ENCODE data around the gene CORO1A. TPM values are rescaled to one million over a fixed set of nuclear protein-coding genes. Genes with fewer than 3 reads are reported as not detected.

Gene CORO1A
- total and polyA plus RNA-seq, 7 experiments from 2014 or later, result 609 to 1,666 (median 882) TPM

DNA sequence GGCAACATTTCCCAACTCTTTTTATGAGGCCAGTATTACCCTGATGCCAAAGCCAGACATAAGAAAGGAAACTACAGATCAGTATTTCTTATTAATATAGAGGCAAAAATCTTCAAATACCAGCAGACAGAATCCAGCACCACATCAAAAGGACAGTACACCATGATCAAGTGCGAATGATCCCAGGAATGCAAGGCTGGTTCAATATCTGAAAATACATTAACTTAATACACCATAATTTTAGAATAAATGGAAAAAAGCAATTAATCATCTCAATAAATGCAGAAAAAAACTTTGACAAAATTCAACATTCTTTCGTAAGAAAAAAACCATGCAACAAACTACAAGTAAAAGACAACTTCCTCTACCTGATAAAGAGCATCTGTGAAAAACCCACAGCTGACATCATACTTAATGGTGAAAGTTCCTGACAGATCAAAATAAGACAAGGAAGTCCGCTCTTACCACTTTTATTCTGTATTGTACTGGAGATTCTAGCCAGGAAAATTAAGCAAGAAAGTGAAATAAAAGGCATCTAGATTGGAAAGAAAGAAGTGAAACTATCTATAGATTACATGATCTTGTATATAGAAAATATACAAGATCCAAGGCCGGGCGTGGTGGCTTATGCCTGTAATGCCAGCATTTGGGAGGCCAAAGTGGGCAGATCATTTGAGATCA lies 34.0 kb upstream of the CORO1A start:
- no peak overlapping the region for H3K27ac Mint-ChIP-seq
- Histone ChIP-seq H3K4me3 (ENCODE audit: low read length) (no peak overlapping the region), H3K27me3 (ENCODE audit: control insufficient read depth in 2 of 2, insufficient read depth in 2 of 2, low read length in 2 of 2) (peaks cover 0 to 4% of the 10 kb centered on the region in 2 donors), H3K4me1 (ENCODE audit: control insufficient read depth in 2 of 2, insufficient read depth in 2 of 2, low read length in 2 of 2) (no peaks in the 10 kb centered on the region), H3K36me3 (ENCODE audit: control insufficient read depth in 2 of 3, insufficient read depth in 3 of 3, low read length in 3 of 3) (no peaks in the 10 kb centered on the region), H3K9me3 (ENCODE audit: control insufficient read depth in 2 of 3, low read length in 3 of 3) (peaks cover 0 to 8% (median 6%) of the 10 kb centered on the region in 3 experiments), H3K27ac (ENCODE audit: low read depth, low read length) (no peak overlapping the region)
- H3K36me3 Mint-ChIP-seq, result peaks cover 3 to 7% (median 3%) of the 10 kb centered on the region in 5 donors
- POLR2A ChIA-PET, result interaction anchor here (0.6 to 1.0 kb wide), 2 partner anchors 37 to 1325 kb away, joined by 3 read pairs; no protein-coding TSS in a partner anchor
- DNase-seq, result no peak
- peak; percentile 45 for ATAC-seq
- peaks cover 0 to 19% (median 6%) of the 10 kb centered on the region in 11 donors for H3K9me3 Mint-ChIP-seq
- peaks cover 0 to 6% (median 4%) of the 10 kb centered on the region in 7 donors for H3K4me1 Mint-ChIP-seq
- CTCF ChIA-PET, result no interaction called here
- intact Hi-C loops (cut with micrococcal nuclease), result no loop called here
- peak overlapping the region in 1 of 10 donors; percentile 34 for H3K4me3 Mint-ChIP-seq
- peaks cover 0 to 4% (median 0%) of the 10 kb centered on the region in 5 donors for H3K27me3 Mint-ChIP-seq

DNA sequence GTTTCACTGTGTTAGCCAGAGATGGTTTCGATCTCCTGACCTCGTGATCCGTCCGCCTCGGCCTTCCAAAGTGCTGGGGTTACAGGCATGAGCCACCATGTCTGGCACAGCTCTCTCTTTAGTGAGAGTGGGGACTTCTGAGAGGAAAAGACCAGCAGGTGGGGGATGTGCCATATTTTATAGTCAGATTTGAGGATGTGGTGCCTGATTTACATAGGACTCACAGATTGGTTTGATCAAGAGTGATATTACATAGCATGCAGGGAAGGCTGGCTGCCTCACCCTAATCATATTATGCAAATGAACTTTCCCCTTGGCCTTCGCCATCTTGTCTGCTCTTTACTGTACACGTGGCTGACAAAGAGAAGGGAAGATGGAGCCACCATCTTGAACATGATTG lies 32.3 kb upstream of the CORO1A start:
- peaks cover 0 to 8% (median 6%) of the 10 kb centered on the region in 3 experiments for H3K9me3 ChIP-seq (ENCODE audit: control insufficient read depth in 2 of 3, low read length in 3 of 3)
- H3K4me3 ChIP-seq (ENCODE audit: low read length), result no peak overlapping the region
- DNase-seq, result no peak
- Mint-ChIP-seq H3K36me3 (peaks cover 3 to 7% (median 3%) of the 10 kb centered on the region in 5 donors), H3K27ac (no peak overlapping the region), H3K27me3 (peaks cover 0 to 4% (median 0%) of the 10 kb centered on the region in 5 donors), H3K9me3 (peaks cover 0 to 19% (median 6%) of the 10 kb centered on the region in 11 donors), H3K4me1 (peaks cover 0 to 2% (median 0%) of the 10 kb centered on the region in 7 donors), H3K4me3 (no peak overlapping the region)
- H3K4me1 ChIP-seq (ENCODE audit: control insufficient read depth in 2 of 2, insufficient read depth in 2 of 2, low read length in 2 of 2), result no peaks in the 10 kb centered on the region
- intact Hi-C loops (cut with micrococcal nuclease), result no loop called here
- ATAC-seq, result no peak
- ChIA-PET CTCF (no interaction called here), POLR2A (interaction anchor here (0.8 to 1.2 kb wide), 4 partner anchors 9 to 359 kb away, joined by 3 to 4 read pairs (median 3); no protein-coding TSS in a partner anchor)
- no peaks in the 10 kb centered on the region for H3K36me3 ChIP-seq (ENCODE audit: control insufficient read depth in 2 of 3, insufficient read depth in 3 of 3, low read length in 3 of 3)
- H3K27ac ChIP-seq (ENCODE audit: low read depth, low read length), result no peak overlapping the region
- peaks cover 0 to 4% of the 10 kb centered on the region in 2 donors for H3K27me3 ChIP-seq (ENCODE audit: control insufficient read depth in 2 of 2, insufficient read depth in 2 of 2, low read length in 2 of 2)

DNA sequence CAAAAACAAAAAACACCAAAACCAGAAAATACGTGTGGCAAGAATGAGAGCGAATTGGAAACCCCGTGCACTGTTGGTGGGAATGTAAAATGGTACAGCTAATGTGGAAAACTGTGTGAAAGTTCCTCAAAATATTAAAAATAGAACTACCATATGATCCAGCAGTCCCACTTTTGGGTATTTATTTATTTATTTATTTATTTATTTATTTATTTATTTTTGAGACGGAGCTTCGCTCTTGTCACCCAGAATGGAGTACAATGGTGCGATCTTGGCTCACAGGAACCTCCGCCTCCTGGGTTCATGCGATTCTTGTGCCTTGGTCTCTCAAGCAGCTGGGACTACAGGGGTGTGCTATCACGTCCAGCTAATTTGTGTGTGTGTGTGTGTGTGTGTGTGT lies 30.9 kb upstream of the CORO1A start:
- Histone ChIP-seq H3K36me3 (ENCODE audit: control insufficient read depth in 2 of 3, insufficient read depth in 3 of 3, low read length in 3 of 3) (no peaks in the 10 kb centered on the region), H3K4me1 (ENCODE audit: control insufficient read depth in 2 of 2, insufficient read depth in 2 of 2, low read length in 2 of 2) (no peaks in the 10 kb centered on the region), H3K4me3 (ENCODE audit: low read length) (no peak overlapping the region), H3K9me3 (ENCODE audit: control insufficient read depth in 2 of 3, low read length in 3 of 3) (peaks cover 0 to 8% (median 6%) of the 10 kb centered on the region in 3 experiments), H3K27ac (ENCODE audit: low read depth, low read length) (no peak overlapping the region), H3K27me3 (ENCODE audit: control insufficient read depth in 2 of 2, insufficient read depth in 2 of 2, low read length in 2 of 2) (peaks cover 0 to 4% of the 10 kb centered on the region in 2 donors)
- ChIA-PET POLR2A (interaction anchor here (0.6 to 1.2 kb wide), 3 partner anchors 8 to 62 kb away, joined by 3 to 5 read pairs (median 4); no protein-coding TSS in a partner anchor), CTCF (no interaction called here)
- Mint-ChIP-seq H3K36me3 (peaks cover 3 to 7% (median 3%) of the 10 kb centered on the region in 5 donors), H3K4me3 (no peak overlapping the region), H3K9me3 (peaks cover 0 to 19% (median 6%) of the 10 kb centered on the region in 11 donors), H3K27ac (no peak overlapping the region), H3K27me3 (peaks cover 0 to 6% (median 0%) of the 10 kb centered on the region in 5 donors), H3K4me1 (peaks cover 0 to 2% (median 0%) of the 10 kb centered on the region in 7 donors)
- no peak for DNase-seq
- ATAC-seq, result no peak
- intact Hi-C loops (cut with micrococcal nuclease), result no loop called here

DNA sequence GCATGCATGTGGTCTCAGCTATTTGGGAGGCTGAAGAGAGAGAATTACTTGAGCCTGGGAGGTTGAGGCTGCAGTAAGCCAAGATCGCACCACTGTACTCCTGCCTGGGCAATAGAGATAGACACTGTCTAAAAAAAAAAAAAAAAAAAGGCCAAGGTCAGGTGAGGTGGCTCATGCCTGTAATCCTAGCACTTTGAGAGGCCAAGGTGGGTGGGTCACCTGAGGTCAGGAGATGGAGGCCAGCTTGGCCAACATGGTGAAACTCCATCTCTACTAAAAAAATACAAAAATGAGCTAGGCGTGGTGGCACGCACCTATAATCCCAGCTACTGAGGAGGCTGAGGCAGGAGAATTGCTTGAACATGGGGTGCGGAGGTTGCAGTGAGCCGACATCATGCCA lies 28.2 kb upstream of the CORO1A start:
- H3K4me1 ChIP-seq (ENCODE audit: control insufficient read depth in 2 of 2, insufficient read depth in 2 of 2, low read length in 2 of 2), result no peaks in the 10 kb centered on the region
- H3K27ac ChIP-seq (ENCODE audit: low read depth, low read length), result no peak overlapping the region
- peaks cover 0 to 6% (median 0%) of the 10 kb centered on the region in 5 donors for H3K27me3 Mint-ChIP-seq
- no peak overlapping the region for H3K27ac Mint-ChIP-seq
- intact Hi-C loops (cut with micrococcal nuclease), result no loop called here
- no peaks in the 10 kb centered on the region for H3K27me3 ChIP-seq (ENCODE audit: control insufficient read depth in 2 of 2, insufficient read depth in 2 of 2, low read length in 2 of 2)
- no peaks in the 10 kb centered on the region for H3K9me3 ChIP-seq (ENCODE audit: control insufficient read depth in 2 of 3, low read length in 3 of 3)
- no peak overlapping the region for H3K4me3 ChIP-seq (ENCODE audit: low read length)
- peaks cover 0 to 4% (median 0%) of the 10 kb centered on the region in 5 donors for H3K36me3 Mint-ChIP-seq
- H3K9me3 Mint-ChIP-seq, result peaks cover 0 to 7% (median 0%) of the 10 kb centered on the region in 11 donors
- H3K4me3 Mint-ChIP-seq, result no peak overlapping the region
- POLR2A ChIA-PET, result interaction anchor here (0.6 to 0.7 kb wide), 2 partner anchors 24 to 257 kb away, joined by 3 read pairs; no protein-coding TSS in a partner anchor
- peaks cover 0 to 3% (median 0%) of the 10 kb centered on the region in 7 donors for H3K4me1 Mint-ChIP-seq
- no peaks in the 10 kb centered on the region for H3K36me3 ChIP-seq (ENCODE audit: control insufficient read depth in 2 of 3, insufficient read depth in 3 of 3, low read length in 3 of 3)
- no peak for DNase-seq
- CTCF ChIA-PET, result interaction anchor here (0.6 kb wide), 1 partner anchor 75 kb away, joined by 4 read pairs; no protein-coding TSS in a partner anchor
- no peak for ATAC-seq

- H3K4me3 Mint-ChIP-seq, result no peak overlapping the region
- Histone ChIP-seq H3K27me3 (ENCODE audit: control insufficient read depth in 2 of 2, insufficient read depth in 2 of 2, low read length in 2 of 2) (no peaks in the 10 kb centered on the region), H3K4me3 (ENCODE audit: low read length) (no peak overlapping the region), H3K9me3 (ENCODE audit: control insufficient read depth in 2 of 3, low read length in 3 of 3) (no peaks in the 10 kb centered on the region), H3K36me3 (ENCODE audit: control insufficient read depth in 2 of 3, insufficient read depth in 3 of 3, low read length in 3 of 3) (no peaks in the 10 kb centered on the region), H3K27ac (ENCODE audit: low read depth, low read length) (no peak overlapping the region), H3K4me1 (ENCODE audit: control insufficient read depth in 2 of 2, insufficient read depth in 2 of 2, low read length in 2 of 2) (no peaks in the 10 kb centered on the region)
- CTCF ChIA-PET, result no interaction called here
- peaks cover 0 to 2% (median 0%) of the 10 kb centered on the region in 5 donors for H3K36me3 Mint-ChIP-seq
- DNase-seq (no peak), ATAC-seq (no peak)
- H3K4me1 Mint-ChIP-seq, result peaks cover 0 to 7% (median 2%) of the 10 kb centered on the region in 7 donors
- intact Hi-C loops (cut with micrococcal nuclease), result no loop called here
- no peak overlapping the region for H3K27ac Mint-ChIP-seq
- peaks cover 0 to 6% (median 0%) of the 10 kb centered on the region in 5 donors for H3K27me3 Mint-ChIP-seq
- POLR2A ChIA-PET, result interaction anchor here (0.6 kb wide), 1 partner anchor 15 kb away, joined by 3 read pairs; no protein-coding TSS in a partner anchor
- no peaks in the 10 kb centered on the region for H3K9me3 Mint-ChIP-seq
Measured at GRCh38 chr16:30157214-30157613, 26.2 kb upstream of the CORO1A start.

GRCh38 chr16:30163538-30163937 lies 19.9 kb upstream of the CORO1A start:
- peaks cover 0 to 2% (median 0%) of the 10 kb centered on the region in 11 donors for H3K9me3 Mint-ChIP-seq
- H3K4me1 Mint-ChIP-seq, result peaks cover 20 to 45% (median 39%) of the 10 kb centered on the region in 7 donors
- peaks cover 0 to 4% (median 0%) of the 10 kb centered on the region in 5 donors for H3K36me3 Mint-ChIP-seq
- no peak for ATAC-seq
- Histone ChIP-seq H3K36me3 (ENCODE audit: control insufficient read depth in 2 of 3, insufficient read depth in 3 of 3, low read length in 3 of 3) (no peaks in the 10 kb centered on the region), H3K9me3 (ENCODE audit: control insufficient read depth in 2 of 3, low read length in 3 of 3) (no peaks in the 10 kb centered on the region), H3K4me1 (ENCODE audit: control insufficient read depth in 2 of 2, insufficient read depth in 2 of 2, low read length in 2 of 2) (no peaks in the 10 kb centered on the region), H3K27ac (ENCODE audit: low read depth, low read length) (no peak overlapping the region), H3K4me3 (ENCODE audit: low read length) (no peak overlapping the region), H3K27me3 (ENCODE audit: control insufficient read depth in 2 of 2, insufficient read depth in 2 of 2, low read length in 2 of 2) (no peaks in the 10 kb centered on the region)
- POLR2A ChIA-PET, result interaction anchor here (0.6 to 2.6 kb wide), 2 partner anchors 20 to 266 kb away, joined by 6 to 9 read pairs; partner anchors contain the start of genes CORO1A and DCTPP1
- H3K4me3 Mint-ChIP-seq, result peak overlapping the region in 1 of 10 donors; percentile 34
- H3K27me3 Mint-ChIP-seq, result no peaks in the 10 kb centered on the region
- CTCF ChIA-PET, result no interaction called here
- H3K27ac Mint-ChIP-seq, result peak overlapping the region in 3 of 9 donors; percentile 3 to 51 (median 17)
- intact Hi-C loops (cut with micrococcal nuclease), result no loop called here
- DNase-seq, result no peak
